OCI-LY1 (cell line): ENCODE data around the gene MYH14.

Source experiments
- EZH2 ChIP-seq: fragments of 200-600 bp; sonication (generic), shearing (Covaris generic); IDR thresholded peaks from 2 replicates; pipeline ENCODE4 v1.8.0; 2017; ENCODE audit warnings: borderline replicate concordance, mixed run types, mild to moderate bottlenecking, antibody characterized with exemption, low read length, moderate library complexity, mixed read lengths
- TF ChIP-seq, protein P1 (sequence below): fragments of 200-600 bp; sonication (generic), shearing (Covaris generic); IDR thresholded peaks from 2 replicates; pipeline ENCODE4 v1.5.1; 2017; ENCODE audit warnings: mild to moderate bottlenecking, antibody characterized with exemption, low read length, moderate library complexity, mixed read lengths

DNA sequence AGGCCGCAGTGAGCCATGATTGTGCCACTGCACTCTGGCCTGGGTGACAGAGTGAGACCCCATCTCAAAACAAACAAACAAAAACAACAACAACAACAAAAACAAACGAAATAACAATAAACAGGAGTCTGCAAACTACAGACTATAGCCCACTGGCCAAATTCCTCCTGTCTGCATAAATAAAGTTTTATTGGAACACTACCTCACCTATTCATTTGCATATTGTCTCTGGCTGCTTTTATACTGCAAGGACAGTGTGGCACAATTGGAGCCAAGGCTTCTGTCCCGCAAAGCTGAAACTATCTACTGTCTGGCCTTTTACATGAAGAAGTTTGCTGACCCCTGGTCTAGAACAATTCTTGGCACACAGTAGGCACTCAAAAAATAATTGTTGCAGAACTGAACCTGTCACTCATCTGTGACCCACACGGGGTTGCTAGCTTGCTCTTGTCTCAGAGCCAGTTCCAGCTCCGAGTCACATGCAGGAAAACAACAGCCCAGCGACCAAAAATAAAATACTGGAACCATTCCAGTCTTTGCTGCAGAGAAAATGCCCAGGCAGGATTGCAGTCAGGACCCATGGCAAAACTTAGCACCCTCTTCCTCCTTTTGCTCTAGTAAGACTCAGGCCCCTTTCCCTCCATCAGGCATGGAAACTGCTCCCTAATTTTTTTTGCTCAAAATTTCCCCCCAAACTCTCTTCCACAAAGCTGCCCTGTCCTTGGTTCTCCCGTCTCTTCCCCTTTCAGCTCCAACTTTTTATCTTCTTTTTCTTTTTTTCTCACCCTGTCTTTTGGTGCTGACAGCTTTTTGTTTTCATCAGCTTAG, 4.8 kb upstream of the MYH14 start:
- TF ChIP-seq, protein P1, sequence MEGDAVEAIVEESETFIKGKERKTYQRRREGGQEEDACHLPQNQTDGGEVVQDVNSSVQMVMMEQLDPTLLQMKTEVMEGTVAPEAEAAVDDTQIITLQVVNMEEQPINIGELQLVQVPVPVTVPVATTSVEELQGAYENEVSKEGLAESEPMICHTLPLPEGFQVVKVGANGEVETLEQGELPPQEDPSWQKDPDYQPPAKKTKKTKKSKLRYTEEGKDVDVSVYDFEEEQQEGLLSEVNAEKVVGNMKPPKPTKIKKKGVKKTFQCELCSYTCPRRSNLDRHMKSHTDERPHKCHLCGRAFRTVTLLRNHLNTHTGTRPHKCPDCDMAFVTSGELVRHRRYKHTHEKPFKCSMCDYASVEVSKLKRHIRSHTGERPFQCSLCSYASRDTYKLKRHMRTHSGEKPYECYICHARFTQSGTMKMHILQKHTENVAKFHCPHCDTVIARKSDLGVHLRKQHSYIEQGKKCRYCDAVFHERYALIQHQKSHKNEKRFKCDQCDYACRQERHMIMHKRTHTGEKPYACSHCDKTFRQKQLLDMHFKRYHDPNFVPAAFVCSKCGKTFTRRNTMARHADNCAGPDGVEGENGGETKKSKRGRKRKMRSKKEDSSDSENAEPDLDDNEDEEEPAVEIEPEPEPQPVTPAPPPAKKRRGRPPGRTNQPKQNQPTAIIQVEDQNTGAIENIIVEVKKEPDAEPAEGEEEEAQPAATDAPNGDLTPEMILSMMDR = no peak
- TF ChIP-seq EZH2 = no peak
